ENCODE results near the gene TMEM178B.
A peak's percentile ranks its signal among the peaks of the same experiment; 100 is the strongest.
"Not testable (repeated sequence)": the region's sequence is repeated elsewhere in the genome, so short reads cannot be mapped to it uniquely, and the experiment has no call there.

TMEM178B gene

GRCh38 chr7:141073641-141074161 lies at the start of gene TMEM178B:
Gene TMEM178B (plus strand): TSS chr7:141074064.
- no peak within 1 kb of the TSS for H3K27ac ChIP-seq

DNA sequence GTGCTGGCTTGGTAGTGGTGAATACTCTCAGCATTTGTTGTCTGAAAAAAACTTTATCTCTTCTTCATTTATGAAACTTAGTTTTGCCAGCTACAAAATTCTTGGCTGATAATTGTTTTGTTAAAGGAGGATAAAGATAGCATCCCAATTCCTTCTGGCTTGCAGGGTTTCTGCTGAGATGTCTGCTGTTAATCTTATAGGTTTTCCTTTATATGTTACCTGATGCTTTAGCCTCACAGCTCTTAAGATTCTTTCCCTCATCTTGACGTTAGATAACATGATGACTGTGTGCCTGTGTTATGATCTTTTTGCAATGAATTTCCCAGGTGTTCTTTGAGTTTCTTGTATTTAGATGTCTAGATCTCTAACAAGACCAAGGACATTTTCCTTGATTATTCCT lies 49.2 kb upstream of the TMEM178B start:
- Histone ChIP-seq H3K27ac (no peak overlapping the region), H3K4me3 (no peak overlapping the region)

More at GRCh38 chr7:141073641-141074161, at the start of gene TMEM178B:
- peak within 1 kb of the TSS; percentile 9 to 46 (median 28) for H3K4me3 ChIP-seq

DNA sequence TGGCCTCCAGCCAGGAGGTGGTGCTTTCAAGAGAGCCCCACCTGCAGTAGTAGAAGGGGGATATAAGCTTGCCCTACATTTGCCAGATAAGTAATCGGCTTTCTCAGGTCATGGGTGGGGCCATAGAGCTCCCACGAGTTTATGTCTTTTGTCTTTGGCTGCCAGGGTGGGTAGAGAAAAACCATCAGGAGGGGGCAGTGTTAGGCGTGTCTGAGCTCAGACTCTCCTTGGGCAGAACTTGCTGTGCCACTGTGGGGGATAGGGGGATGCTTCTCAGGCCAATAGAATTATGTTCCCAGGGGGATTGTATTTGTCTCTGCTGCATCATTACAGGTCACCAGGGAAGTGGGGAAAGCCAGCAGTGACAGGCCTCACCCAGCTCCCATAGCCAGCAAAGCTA lies 46.8 kb upstream of the TMEM178B start:
- Histone ChIP-seq H3K27ac (no peak overlapping the region), H3K4me3 (no peak overlapping the region)

DNA sequence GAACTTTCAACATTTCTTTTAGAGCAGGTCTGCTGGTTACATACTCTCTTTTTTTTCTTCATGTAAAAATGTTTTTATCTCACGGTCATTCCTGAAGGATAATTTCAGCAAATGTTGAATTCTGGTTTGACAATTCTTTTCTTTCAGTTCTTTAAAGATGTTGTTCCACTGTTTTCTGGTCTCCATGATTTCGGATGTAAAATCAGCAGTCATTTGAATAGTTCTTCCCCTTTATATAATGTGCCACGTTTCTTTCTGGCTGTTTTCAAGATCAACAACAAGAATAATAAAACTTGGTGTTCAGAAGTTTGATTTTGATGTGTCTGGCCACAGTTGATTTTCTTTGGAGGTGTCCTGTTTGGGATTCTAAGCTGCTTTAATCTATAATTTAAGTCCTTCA lies 45.1 kb upstream of the TMEM178B start:
- Histone ChIP-seq H3K4me3 (no peak overlapping the region), H3K27ac (no peak overlapping the region)

DNA sequence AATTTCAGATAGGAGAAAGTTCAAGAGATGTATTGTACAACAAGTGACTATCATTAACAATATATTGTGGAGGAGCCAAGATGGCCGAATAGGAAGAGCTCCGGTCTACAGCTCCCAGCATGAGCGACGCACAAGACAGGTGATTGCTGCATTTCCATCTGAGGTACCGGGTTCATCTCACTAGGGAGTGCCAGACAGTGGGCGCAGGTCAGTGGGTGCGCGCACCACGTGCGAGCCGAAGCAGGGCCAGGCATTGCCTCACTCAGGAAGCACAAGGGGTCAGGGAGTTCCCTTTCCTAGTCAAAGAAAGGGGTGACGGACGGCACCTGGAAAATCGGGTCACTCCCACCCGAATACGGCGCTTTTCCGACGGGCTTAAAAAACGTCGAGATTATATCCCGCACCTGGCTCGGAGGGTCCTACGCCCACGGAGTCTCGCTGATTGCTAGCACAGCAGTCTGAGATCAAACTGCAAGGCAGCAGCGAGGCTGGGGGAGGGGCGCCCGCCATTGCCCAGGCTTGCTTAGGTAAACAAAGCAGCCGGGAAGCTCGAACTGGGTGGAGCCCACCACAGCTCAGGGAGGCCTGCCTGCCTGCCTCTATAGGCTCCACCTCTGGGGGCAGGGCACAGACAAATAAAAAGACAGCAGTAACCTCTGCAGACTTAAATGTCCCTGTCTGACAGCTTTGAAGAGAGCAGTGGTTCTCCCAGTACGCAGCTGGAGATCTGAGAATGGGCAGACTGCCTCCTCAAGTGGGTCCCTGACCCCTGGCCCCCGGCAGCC lies 41.1 kb upstream of the TMEM178B start:
- not testable (repeated sequence) for H3K27ac ChIP-seq
- H3K4me3 ChIP-seq = peak overlapping the region in 1 of 7 experiments; percentile 10

DNA sequence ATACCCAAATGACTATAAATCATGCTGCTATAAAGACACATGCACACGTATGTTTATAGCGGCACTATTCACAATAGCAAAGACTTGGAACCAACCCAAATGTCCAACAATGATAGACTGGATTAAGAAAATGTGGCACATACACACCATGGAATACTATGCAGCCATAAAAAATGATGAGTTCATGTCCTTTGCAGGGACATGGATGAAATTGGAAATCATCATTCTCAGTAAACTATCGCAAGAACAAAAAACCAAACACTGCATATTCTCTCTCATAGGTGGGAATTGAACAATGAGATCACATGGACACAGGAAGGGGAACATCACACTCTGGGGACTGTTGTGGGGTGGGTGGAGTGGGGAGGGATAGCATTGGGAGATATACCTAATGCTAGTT lies 35.8 kb upstream of the TMEM178B start:
- not testable (repeated sequence) for H3K4me3 ChIP-seq, H3K27ac ChIP-seq

GRCh38 chr7:141039376-141039775 lies 34.5 kb upstream of the TMEM178B start:
- Histone ChIP-seq H3K4me3 (no peak overlapping the region), H3K27ac (no peak overlapping the region)

- H3K4me3 ChIP-seq = no peak overlapping the region
- no peak overlapping the region for H3K27ac ChIP-seq
Observed at GRCh38 chr7:141042222-141043193, 31.4 kb upstream of the TMEM178B start.

DNA sequence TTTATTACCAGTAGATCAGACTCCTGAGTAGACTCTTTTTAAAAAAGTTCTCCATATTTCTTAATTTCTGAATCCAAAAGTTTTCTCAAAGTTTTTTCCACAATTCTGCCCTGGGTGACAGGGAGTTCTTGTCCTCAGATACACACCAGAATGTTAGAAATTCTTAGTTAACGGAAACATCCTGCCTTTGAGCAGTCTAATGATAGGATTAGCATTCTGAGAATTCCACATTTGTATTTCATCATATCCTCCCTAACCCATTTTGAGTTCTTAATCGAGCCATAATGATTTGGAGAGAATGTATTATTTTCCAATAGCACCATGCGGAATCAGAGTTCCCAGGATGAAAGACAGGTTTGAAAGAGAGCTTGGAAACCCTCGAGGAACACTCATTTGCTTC lies 30.2 kb upstream of the TMEM178B start:
- no peak overlapping the region for H3K27ac ChIP-seq
- H3K4me3 ChIP-seq = no peak overlapping the region

DNA sequence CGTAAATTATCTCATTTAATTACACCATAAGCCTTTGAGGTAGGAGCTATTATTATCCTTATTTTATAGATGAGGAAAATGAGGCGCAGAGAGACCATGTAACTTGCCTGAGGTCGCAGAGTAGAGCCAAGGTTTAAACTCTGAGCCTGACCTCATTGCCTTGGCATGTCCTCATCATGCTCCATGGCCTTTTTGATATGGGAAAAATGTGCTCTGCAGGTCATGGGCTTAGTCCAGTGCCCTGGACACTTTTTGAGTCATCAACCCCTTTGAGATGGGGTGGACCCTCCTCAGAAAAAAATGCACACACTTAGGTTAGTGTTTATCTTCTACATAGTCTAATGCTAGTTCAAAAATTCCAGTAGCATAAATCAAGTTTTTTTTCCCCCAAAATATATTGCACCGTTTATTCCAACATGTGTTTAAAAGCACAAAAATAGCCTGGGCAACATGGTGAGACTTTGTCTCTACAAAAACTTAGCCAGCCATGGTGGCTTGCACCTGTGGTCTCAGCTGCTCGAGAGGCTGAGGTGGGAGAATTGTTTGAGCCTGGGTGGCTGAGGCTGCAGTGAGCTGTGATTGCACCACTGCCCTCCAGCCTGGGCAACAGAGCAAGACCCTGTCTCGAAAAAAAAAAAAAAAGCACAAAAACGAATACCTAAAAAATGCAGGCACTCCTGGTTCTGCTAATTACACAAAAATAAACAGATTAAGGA lies 28.6 kb upstream of the TMEM178B start:
- no peak overlapping the region for H3K27ac ChIP-seq
- H3K4me3 ChIP-seq = no peak overlapping the region

- Histone ChIP-seq H3K4me3 (no peak overlapping the region), H3K27ac (no peak overlapping the region)
Observed at GRCh38 chr7:141045842-141046620, 27.8 kb upstream of the TMEM178B start.

GRCh38 chr7:141053626-141054025 lies 20.2 kb upstream of the TMEM178B start:
- no peak overlapping the region for H3K4me3 ChIP-seq
- peak overlapping the region in 1 of 21 experiments; percentile 13 for H3K27ac ChIP-seq

DNA sequence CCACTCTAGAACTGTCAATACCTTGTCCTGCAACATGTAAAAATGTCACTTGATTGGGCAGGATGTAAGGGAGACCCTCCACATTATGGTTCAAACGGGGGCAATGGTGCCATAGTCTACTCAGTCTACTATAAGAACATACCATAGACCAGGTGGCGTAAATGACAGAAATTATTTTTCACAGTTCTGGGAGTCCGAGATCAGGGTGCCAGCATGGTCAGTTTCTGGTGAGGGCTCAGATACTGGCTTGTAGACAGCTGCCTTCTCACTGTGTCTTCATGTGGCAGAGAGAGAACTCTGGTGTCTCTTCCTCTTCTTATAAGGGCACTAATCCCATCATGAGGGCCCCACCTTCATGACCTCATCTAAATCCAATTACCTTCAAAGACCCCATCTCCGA lies 18.7 kb upstream of the TMEM178B start:
- H3K27ac ChIP-seq = no peak overlapping the region

GRCh38 chr7:141057788-141058187 lies 16.1 kb upstream of the TMEM178B start:
- Histone ChIP-seq H3K27ac (no peak overlapping the region), H3K4me3 (no peak overlapping the region)

More for the DNA sequence above, 18.7 kb upstream of the TMEM178B start:
- H3K4me3 ChIP-seq = no peak overlapping the region

- H3K4me3 ChIP-seq, H3K27ac ChIP-seq: not testable (repeated sequence)
Observed at GRCh38 chr7:141067856-141068255, 6.0 kb upstream of the TMEM178B start.

DNA sequence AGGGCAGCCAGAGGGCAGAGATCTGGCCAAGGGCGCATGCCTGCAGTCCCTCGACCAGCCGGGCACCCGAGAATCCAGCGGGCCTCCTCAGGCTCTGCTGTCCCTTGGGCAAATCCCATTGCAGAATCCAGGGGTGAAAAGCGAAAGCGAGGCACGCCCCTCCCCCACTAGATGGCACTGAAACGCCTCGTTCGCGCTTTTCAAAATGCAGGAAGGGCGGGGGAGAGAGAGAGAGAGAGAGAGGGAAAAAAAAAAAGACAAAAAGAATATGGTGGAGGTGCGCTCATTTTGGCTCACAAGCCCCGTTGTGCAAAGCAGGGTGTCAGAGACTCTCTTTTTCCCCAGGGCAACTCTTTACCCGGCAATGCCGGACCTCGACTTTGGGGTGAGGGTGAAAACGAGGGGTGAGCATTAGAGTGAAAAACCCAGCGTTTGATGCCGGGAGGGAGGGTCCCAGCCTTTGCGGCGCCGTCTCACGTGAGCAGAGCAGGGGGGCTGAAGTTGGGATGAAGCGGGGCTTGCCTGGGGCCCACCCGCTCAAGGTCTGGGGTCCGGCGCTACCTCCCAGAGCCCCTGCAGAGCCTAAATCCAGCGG lies 2.5 kb upstream of the TMEM178B start:
- Histone ChIP-seq H3K4me3 (peak overlapping the region in 6 of 7 experiments; percentile 21 to 46 (median 33)), H3K27ac (no peak overlapping the region)

GRCh38 chr7:141071855-141072547 lies 1.9 kb upstream of the TMEM178B start:
- Histone ChIP-seq H3K4me3 (peak overlapping the region in 6 of 7 experiments; percentile 21 to 46 (median 33)), H3K27ac (no peak overlapping the region)

All from skin epidermis (tissue), 12 donors.